Activated T-helper 1 cell treated with anti-CD3 and anti-CD28 coated beads, Interleukin-2, amount 50 U/mL, for 16 hours (primary cell): ENCODE measurements around the gene EML4.
"Not testable (repeated sequence)": the region's sequence is repeated elsewhere in the genome, so short reads cannot be mapped to it uniquely, and the experiment has no call there.

Experiments
- DNase-seq, 2 donors: peaks; one replicate each; pipeline ENCODE4 v3.0.0-alpha.2; 2020; ENCODE audit warnings: low read depth in 1 of 2, low spot score in 1 of 2

The EML4 gene

GRCh38 chr2:42170619-42171395 lies 1.7 kb downstream of the EML4 start:
- no peak for DNase-seq

DNA sequence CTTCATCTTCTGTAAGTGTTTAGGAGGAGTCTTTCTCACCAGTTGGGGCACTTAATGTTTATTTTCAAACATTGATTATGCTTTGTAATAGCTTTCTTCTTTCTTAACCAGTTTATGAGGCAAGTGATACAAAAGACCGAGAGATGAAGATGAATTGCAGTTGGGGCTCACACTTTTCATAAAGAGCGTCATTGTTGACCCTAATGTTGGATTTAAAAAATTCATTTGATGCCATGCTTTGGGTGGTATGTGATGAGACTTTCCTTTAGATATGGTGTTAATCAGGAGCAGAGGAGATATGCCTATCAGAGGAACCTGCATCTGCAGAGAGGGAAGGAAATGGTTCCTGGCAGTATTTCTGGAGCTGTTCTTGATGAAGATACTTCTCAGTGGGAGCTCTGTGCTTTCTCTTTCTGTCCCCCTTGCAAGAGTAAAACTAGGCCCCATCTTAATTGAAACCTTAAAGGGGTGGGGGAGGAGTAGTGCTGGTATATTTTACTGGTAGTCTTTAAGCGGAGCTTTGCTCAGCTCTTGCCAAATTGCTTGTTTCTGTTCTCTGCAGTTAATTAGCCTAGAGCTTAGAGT lies 2.3 kb downstream of the EML4 start:
- DNase-seq, result no peak

GRCh38 chr2:42172020-42172419 lies 2.9 kb downstream of the EML4 start:
- DNase-seq, result no peak

DNA sequence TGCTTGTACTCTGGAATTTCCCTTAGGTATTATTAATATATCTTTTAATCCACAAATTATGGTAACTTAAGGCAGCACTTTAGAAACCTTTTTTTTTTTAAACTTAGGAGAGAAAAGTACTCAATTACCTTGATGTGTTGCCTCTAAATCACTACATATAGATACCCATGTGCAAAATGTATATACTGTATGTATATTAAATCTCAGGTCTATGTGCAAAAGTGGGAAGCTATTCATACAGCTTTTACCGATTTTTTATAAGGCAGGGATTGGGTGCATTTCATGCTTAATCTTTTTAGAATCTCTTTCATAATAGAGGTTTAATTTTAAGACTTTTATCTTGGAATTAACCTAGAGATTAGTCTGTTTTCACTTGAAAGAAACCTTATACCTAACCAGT lies 3.4 kb downstream of the EML4 start:
- no peak for DNase-seq

DNA sequence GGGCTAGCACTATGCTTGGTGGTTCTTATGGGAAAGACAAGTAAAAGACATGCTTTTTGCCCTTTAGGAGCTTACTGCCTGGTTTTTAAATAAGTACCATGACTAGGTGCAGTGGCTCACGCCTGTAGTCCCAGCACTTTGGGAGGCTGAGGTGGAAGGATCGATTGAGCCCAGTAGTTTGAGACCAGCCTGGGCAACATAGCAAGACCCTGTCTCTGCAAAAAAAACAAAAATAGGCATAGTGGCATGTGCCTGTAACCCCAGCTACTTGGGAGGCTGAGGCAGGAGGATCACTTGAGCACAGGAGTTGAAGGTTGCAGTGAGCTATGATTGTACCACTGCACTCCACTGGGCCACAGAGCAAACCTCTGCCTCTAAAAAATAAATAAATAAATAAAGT lies 4.3 kb downstream of the EML4 start:
- DNase-seq, result not testable (repeated sequence)

DNA sequence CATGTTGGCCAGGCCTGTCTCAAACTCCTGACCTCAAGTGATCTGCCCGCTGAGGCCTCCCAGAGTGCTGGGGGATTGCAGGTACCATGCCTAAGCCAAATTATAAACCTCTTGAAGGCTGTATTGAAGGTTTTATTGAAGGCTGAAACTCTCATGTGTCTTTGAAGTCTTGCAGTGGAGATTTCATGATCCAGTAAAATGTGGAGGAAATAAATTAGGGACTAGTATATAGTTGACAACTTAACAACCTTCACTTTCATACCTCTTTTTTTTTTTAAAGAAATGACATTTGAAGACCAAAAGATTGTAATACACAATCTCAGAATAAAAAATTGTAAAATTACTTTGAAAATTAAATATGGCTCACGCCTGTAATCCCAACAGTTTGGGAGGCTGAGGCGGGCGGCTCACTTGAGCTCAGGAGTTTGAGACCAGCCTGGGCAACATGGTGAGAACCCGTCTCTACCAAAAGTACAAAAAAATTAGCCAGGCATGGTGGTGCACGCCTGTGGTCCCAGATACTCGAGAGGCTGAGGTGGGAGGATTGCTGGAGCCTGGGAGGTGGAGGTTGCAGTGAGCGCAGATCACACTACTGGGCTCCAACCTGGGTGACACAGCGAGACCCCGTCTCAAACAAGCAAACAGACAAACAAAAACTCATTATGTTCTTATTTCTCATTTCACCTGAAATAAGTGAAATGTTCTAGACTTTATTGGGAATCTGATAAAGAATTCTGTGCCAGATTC lies 8.0 kb downstream of the EML4 start:
- no peak for DNase-seq

- DNase-seq, result no peak
Measured at GRCh38 chr2:42178335-42178734, 9.2 kb downstream of the EML4 start.

GRCh38 chr2:42180300-42180699 lies 11.1 kb downstream of the EML4 start:
- DNase-seq, result no peak

DNA sequence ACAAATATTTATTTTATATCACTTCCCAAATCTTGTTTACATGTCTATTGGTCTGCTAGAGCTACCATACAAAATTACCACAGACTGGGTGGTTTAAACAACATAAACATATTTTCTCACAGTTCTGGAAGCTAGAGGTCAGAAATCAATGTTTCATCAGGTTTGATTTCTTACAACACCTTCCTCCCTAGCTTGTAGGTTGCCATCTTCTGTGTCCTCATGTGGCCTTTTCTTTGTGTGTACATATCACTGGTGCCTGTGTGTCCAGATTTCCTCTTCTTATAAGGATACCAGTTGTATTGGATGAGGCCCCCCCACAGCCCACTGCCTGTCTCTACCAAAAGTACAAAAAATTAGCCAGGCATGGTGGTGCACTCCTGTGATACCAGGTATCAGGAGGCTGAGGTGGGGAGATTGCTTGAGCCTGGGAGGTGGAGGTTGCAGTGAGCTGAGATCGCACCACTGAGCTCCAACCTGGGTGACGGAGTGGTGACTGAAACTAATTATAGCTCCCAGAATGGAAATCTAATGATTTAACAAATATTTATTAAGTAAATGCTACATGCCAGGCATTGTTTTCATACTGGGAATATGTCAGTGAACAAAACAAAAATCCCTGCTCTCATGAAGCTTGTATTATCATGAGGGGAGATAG lies 13.6 kb downstream of the EML4 start:
- DNase-seq, result no peak

GRCh38 chr2:42183775-42184174 lies 14.6 kb downstream of the EML4 start:
- DNase-seq, result no peak

DNA sequence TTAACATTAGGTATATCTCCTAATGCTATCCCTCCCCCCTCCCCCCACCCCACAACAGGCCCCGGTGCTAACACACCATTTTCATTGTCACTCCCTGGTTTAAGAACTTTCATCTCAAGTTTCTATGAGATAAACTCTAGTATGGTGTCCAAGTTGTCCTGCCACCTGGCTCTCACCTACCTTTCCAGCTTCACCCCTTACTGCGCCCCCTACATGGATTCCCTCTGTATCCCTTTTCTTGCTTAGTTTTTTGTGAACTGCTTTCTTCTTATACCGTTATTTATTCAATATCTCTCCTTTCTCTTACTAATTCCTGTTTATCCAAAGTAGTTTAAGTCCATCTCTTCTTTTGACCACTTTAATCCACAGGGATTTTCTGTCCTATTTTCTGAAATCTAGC lies 15.2 kb downstream of the EML4 start:
- no peak for DNase-seq

GRCh38 chr2:42185220-42185921 lies 16.2 kb downstream of the EML4 start:
- DNase-seq, result no peak

DNA sequence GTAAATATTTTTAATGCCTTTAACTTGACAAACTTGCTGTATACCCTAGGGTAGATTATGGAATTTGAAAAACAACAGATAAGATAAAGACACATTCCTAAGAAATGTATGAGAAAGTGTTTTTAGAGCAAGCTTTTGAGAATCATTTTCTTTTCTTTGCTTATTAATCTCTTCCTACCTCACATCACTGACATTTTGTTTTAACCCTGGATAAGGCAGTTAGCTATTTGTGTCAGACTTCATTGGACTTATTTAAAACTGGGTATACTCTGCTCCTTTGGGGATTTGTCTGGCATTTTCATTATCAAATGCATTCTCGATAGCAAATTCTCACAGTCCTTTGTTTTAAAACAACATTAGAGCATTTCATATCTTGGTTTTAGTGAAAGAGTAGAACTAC lies 17.2 kb downstream of the EML4 start:
- DNase-seq, result no peak

- no peak for DNase-seq
Measured at GRCh38 chr2:42186945-42187632, 17.9 kb downstream of the EML4 start.

GRCh38 chr2:42187886-42188285 lies 18.7 kb downstream of the EML4 start:
- no peak for DNase-seq

DNA sequence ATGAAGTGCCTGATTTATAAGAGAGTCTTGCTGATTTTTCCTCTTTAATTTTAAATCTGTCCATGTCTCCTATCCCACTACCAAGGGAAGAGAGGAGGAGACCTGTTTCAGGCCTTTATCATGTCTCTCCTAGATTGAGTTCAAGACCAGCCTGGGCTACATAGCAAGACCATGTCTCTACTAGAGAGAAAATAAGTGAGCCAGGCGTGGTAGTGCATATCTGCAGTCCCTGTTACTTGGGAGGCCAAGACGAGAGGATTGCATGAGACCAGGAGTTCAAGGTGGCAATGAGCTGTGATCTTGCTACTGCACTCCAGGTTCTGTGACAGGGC lies 20.0 kb downstream of the EML4 start:
- DNase-seq, result no peak

- no peak for DNase-seq
Measured at GRCh38 chr2:42190191-42190590, 21.0 kb downstream of the EML4 start.

GRCh38 chr2:42191285-42192009 lies 22.3 kb downstream of the EML4 start:
- DNase-seq, result no peak

GRCh38 chr2:42192010-42192373 lies 22.8 kb downstream of the EML4 start:
- DNase-seq, result no peak
